ENCODE results near the gene TMEM81.

TMEM81 gene

DNA sequence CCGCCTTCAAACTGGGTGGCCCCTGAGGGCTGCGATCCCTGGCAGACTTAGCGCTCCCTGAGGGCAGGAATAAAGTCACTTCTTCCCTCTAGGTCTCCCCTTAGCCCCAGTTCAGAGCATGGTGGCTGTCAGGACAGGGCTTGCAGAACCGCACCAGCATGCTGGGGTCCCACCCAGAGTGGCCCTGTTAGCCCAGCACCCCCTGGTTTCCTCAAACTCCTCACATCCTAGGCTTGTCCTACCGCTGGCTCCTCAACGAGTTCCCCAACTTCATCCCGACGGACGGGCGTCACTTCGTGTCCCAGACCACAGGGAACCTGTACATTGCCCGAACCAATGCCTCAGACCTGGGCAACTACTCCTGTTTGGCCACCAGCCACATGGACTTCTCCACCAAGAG is 25.4 kb downstream of the TMEM81 start:
- DNase-seq (ENCODE audit: low spot score) = no peak

DNA sequence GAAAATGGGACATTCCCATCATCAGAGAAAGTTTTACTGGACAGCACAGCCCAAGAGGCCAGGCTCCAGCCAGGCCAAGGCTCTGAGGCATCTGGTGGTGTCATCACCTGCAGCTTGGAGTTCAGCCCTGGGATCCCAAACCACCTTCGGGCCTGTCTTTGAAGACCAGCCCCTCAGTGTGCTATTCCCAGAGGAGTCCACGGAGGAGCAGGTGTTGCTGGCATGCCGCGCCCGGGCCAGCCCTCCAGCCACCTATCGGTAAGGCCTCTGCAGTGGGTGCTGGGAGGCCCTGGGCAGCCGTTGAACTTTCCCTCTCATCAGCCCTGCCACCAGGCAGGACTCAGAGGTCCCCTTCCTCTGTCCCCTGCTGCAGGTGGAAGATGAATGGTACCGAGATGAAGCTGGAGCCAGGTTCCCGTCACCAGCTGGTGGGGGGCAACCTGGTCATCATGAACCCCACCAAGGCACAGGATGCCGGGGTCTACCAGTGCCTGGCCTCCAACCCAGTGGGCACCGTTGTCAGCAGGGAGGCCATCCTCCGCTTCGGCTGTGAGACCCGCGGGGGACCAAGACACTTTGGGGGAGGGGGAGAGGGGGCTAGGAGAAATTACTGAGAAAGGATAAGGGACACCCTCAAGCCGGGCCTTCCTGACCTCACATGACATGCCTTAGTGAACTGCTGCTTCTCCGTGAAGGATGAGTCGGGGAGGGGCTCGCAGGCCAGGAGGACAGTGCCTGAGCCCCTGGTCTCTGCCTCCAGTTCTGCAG is 26.3 kb downstream of the TMEM81 start:
- DNase-seq (ENCODE audit: low spot score) = no peak

DNA sequence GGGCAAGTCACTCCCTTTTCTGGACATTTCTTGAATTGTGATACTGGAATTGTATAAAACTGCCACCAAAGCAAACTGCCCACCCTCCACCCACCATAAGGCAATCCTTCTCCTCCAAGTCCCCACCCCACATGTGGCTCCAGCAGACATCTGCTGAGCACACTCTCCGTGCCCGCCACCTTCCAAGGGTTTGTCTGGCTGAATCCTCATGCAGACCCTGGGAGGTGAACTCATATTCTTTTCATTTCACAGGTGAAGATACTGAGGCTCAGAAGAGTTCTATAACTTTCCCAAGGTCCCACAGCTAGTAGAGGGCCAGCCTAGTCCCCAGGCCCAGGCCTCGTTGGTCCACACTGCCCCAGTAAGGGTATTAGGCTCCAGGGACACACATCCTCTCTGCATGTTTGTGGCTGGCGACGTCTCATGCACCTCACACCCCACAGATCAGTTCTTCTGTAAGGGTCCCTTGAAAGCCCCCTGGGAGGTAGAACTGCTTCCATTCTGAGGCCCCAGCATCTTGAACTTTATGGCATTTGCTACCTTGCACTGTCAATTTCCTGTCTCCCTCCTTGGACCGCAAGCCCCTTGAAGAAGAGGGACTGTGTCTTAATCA is 27.2 kb downstream of the TMEM81 start:
- DNase-seq (ENCODE audit: low spot score) = no peak

DNA sequence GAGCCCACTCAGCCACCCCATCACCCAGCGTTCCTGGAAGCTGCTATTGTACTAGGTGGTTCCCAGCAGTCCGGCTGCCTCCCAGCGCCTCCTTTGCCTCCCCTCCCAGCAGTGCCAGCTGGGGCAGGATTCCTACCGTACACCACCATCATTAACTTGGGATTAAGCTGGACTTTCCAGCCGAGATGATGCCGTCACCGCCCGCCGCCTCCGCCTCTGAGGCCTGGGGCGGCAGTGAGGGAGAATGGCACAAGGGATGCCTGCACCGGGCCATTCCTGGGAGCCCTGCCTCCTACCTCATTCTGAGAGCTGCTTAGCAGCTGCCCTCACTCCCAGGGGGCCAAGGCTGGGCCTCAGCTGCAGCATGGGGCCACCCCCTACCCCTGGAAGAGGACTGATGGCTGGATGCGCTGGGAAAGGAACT is 28.1 kb downstream of the TMEM81 start:
- no peak for DNase-seq (ENCODE audit: low spot score)

DNA sequence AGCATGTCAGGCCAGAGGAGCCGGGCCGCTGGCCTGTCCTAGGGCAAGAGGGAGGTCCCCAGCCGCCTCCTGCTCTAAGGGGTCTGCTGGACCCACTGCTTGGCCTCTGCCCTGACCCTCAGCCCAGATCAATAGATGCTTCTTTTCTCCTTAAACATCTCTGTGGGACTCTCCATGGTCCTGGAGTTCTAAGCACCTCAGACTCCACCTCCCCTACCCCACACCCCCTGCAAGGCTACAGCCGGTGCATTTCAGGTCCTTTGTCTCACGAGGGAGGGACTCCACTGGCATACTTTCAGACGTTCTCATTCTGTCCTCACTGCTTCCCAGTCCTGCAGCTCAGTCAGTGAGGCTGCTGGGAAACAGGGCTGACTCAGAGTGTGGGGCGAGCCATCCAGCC is 30.2 kb downstream of the TMEM81 start:
- no peak for DNase-seq (ENCODE audit: low spot score)

DNA sequence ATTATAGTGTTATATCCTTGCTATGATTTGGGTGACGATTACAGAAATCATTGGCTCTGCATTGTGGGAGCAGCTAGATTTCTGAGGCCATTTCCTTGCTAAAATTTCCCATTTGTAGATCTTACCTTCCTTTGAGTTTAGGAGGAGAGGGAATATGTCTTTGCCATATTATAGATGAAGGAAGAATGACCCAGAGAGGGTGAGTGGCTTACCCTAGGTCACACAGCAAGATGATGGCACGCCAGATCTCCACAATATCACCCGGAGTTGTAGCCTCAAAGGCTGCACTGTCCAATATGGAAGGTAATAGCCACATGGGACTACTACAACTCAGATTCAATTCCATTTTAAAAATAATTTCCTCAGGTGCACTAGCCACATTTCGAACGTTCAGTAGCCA is 31.0 kb downstream of the TMEM81 start:
- no peak for DNase-seq (ENCODE audit: low spot score)

DNA sequence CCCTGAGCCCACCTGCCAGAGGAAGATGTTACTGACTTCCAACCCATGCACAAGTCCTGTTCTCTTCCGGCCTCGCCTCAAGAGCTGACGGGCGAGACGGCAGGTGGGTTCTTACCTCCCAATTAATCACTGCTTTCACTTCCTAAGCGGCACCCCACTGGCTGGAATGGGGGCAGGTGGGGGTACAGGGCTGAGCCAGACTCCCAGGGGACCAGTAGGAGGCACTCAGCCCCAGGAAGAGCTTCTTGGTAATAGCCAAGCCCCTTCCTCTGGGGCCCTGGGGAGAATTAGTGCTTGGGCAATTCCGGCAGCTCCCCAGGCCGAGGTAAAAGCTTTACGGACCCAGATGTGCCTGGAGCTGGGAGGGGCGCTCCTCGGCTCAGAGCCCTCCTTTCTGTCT is 31.6 kb downstream of the TMEM81 start:
- no peak for DNase-seq (ENCODE audit: low spot score)

DNA sequence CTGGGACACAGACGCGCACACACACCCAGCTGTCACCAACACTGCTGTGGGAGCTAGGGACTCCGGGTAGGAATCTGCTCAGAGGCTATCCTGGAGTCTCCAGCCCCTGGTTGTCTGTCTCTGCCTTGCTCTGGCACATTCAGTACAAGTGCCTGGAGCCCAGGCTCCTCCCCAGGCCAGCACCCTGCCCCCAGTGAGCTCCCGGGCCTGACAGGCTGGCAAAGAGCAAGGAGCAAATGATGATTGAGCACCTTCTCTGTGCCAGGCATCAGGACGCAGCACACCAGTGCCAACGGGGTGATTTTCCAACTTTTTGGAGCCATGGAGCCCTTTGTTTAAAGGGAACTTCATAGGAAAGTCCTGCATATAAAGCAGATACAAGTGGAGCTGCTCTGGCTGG is 34.8 kb downstream of the TMEM81 start:
- no peak for DNase-seq (ENCODE audit: low spot score)

DNA sequence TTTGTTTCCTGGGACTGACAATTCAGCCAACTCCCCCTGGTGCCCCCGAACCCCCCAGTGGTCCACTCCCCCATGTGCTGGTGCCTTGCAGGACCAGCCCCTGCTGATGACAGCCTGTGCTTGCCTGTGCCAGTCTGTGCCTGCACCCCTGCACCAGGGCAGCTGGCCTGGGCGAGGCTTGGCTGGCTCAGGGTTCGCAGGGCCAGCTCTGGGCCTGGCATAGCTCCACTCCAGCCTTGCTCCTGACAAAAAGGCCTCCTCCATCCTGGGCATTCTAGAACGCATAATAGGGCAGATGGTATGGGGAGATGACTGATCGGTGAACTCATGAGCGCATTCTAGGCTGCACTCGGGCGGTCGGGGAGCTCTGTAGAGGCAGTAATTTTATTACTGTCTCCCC is 35.9 kb downstream of the TMEM81 start:
- DNase-seq (ENCODE audit: low spot score) = no peak

DNA sequence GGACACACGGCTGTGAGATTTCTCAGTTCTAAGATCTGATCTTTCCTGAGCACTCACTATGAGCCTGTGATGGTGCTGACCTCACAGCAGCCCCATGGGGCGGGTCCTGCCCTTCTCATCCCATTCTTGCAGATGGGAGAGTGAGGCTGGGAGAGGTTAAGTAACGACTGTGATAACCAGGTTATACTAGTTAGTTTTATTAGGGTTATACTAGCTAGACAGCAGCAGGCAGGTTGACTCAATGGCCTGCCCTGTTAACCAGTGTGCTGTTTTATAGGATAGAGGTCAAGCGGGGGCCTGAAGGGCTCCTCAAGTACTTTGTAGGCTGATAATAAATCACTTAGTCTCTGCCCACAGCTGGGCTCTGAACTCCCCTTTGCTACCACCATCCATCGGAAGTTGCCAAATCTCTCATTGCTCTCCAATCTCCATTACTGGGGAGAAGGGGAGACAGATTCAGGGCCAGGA is 36.5 kb downstream of the TMEM81 start:
- DNase-seq (ENCODE audit: low spot score) = no peak

DNA sequence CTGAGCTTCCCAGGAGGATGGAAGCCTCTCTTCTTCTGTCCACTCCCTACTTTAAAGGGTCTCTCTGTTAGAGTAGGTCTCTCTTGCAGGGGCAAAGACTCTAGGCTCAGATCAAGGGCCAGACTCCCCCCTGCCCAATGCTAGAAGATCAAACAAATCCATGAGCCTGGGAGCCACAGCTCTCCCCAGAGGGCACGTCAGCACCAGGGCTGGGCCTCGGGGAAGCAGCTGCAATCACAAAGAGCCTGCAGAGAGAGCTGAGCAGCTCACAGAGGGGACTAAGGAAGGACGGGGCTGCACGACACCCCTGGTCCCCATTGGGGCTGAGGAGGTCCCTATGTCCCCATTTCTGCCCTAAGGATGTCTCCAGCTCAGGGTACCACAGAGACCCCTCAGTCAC is 37.4 kb downstream of the TMEM81 start:
- no peak for DNase-seq (ENCODE audit: low spot score)

DNA sequence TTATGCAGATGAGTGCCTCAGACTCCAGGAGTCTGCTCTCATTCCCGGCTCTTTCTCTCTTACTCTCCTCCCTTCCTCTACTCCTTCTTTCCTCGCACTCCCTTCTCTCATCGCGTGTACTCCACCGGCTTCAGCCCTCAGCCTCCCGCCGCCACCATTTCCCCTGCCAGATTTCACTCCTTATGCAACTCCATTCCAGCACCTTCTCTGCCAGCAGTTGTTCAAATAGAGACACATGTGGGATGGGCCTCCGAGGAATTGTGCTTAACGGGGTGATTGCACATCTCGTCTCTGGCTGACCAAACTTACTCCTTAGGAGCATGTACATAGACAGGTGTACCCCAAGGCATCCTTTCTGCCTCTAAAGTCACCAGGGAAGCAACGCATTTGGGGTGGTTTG is 39.1 kb downstream of the TMEM81 start:
- DNase-seq (ENCODE audit: low spot score) = no peak

DNA sequence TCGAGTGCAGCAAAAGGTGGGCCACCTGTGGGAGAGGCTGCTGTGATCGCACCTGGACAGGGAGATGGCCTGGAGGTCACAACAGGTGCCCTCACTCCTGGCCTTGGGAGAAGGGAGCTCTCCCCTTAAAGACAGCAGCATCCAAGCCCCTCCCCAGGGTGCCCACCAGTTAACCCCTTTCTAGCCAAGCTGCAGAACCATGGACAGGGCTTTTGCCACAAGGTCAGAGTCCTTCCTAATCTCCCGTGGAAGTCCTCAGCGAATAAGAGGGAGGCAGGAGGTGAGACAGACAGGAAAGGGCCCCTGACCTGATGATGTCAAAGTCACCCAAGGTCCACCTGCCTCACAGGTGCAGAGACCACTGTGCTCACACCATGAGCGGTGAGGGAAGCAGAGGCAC is 39.5 kb downstream of the TMEM81 start:
- no peak for DNase-seq (ENCODE audit: low spot score)

DNA sequence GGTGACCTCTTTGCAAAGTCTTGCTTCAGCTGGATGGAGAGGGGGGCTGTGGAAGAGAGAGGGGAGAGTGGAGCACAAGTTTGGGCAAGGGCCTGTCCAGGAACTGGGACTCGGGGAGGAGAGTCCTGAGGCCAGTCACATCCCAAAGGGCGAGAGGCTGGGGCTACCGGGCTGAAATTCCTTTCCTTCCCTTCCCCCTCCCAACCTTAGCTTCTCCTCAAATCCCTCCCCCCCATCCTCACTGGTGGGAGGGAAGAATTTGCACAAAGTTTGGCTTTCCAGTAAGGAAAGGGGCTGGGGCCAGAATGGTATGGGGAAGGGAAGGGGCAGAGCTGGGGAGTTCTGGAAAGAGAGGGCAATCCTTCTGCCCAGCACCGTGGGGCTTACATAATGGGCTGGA is 40.4 kb downstream of the TMEM81 start:
- DNase-seq (ENCODE audit: low spot score) = no peak

DNA sequence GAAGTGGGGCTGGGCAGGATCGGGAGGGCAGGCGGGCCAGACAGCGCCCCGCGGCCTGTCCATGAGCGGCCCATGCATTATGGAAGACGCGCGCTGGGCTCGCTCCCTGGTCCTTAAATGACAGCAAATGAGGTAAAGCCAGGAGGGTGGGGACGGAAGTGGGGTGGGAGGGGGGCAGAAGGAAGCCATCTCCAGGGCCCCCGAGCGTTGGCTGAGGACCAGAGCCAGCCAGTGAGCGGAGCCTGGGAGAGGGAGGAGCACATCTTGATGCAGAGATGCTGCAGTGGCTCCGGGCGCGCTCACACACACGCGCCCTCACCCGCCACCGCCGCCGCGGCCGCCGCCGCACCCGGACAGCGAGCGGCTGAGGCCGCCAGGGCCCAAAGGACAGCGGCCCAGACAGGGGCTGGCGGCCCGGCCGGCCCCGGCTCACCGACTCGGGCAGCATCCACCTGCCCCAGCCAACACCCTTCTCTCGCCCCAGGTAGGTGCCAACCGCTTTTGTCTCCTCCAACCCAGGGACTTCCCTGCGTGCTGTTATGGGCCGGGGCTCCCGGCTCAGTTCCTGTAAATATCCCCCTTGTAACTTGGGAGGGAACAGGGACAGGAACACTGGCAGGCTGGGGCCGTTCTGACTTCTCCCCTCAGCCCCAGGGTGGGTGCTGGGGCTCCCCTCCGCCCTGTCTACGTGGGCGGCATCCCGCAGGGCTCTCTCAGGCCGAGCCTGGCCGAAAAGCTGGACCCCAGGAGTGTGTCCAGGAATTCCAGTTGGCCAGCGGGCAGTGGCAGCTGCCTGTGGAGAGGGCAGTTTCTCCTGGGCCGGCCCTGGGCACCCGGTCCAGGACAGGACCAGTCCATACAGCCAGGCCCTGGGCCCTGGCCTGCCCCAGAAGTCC is 41.1 kb downstream of the TMEM81 start, which contains the start of gene CNTN2:
Gene CNTN2, plus strand, starts transcription at position 302 of the 896 bp plus-strand sequence. CDS start 9,974 bp downstream, outside the sequence.
- DNase-seq (ENCODE audit: low spot score) = no peak

DNA sequence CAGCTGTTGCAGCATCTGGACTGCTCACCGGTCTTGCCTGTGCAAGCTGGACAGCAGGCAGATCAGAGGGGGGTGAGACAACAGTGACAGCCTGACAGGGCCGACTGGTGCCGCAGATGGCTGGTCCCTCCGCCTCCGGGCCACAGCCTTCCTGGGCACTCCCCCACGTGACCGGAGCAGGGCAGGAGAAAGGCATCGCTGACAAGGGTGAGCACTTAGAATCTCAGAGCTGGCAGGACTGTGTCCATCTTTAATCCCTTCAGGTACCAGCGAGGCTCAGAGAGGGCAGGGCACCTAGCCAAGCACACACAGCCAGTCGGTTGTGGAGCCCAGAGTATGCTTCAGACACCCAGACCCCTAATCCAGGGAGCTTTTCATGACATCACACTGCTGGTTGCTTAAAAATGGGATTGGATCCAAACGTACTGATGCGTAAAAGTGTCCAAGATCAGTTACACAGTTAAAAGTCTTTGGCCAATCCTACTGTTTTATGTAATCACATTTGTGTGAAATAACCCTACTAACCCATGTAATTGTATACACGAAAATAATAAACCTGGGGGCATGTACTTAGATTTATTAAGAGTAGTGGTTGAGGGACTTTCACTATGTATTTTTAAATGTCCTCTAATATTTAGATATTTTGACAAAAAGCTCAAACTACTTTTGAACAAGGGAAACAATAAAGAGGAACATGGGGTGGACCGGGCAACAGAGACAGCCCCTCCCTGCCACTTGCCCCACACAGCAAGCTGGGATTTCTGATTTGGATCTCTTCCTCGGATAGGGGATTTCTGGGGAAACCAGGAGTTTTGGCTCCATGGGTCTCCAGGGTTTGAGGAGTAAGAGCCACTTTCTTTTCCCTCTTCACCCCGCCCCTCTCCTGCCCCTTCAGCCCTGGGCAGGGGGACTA is 42.0 kb downstream of the TMEM81 start:
- no peak for DNase-seq (ENCODE audit: low spot score)

DNA sequence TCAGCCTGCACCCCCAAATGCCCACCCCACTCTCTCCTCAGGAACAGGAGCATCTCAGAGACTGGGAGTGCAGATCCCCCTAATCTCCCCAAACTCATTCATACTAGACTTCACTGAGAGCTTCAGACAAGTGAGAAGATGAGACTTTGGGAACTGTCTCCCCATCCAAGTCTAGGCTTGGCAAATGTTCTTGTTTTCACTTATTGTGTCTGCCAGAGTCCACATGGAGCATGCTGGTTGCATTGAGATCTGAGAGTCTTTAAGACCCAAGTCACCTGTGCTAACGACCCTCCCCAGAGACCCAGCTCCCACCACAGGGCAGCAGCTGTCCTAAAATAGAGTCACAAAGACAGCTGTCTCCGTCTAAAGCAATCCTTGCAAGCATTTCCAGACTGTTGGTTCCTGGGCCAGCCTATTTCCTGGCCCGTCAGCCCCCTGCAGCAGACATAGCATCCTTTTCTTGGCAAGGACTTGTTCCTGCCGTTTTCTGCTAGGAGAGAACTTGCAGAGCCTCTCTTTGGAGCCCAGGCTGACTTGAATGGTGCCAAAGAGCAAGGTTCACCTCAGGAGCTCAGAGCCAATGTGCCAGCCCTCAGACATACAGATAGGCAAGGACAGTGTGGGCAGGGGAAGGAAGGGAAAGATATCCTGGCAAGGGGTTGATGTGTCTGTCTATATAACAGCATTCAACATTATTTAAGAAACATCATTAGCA is 43.1 kb downstream of the TMEM81 start:
- DNase-seq (ENCODE audit: low spot score) = no peak

DNA sequence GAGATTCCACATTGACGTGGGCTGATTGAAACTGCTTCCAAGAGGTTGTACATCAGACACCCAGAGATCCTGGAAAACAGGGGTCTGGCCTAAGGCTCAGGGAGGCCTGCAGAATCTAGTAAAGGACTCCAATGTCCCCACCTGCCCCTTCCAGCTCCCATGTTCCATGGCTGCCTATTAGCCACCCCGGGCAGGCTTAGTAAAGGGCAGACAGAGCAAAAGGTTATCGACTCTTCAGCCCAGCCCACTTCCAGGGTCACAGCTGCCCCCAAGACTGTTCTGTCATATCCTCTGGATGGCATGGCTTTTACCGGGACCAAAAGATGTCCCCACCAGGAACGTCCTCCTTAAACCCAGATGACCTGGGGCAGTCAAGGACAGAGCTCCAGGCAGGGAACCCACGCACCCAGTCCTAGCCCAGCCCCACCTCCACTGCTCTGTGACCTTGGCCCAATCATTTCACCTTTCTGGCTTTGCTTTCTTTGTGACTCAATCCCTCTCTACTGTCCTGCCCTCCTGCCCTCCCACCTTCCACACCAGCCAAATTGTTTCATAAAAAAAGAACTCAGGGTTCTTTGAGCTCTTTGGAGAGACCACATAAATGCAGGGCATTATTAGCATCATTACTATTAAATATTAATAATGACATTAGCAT is 46.0 kb downstream of the TMEM81 start:
- no peak for DNase-seq (ENCODE audit: low spot score)

DNA sequence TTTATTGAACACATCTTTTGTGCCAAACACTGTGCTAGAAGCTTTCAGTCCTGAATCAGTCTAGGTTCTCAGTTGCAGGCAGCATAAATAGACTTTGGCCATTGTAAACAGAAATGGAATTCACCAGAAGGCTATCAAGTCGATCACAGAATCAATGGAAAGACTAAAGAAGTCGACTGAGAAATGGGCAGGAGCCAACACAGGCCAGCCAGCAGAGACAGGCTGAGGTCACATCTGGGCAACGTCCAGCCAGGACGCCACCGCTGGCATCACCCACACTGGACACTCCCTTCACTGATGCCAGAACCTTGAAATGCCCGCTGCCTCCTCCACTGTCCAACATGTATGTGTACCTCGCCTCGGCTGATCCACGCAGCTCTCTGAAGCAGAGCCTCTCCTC is 46.7 kb downstream of the TMEM81 start:
- no peak for DNase-seq (ENCODE audit: low spot score)

All from hematopoietic multipotent progenitor cell treated with erythropoietin and hydrocortisone succinate and interleukin-3 and kit ligand, for 17 days (in vitro differentiated cells).